SK-N-SH (cell line): Measurements from ENCODE around the gene HCN1. TPM values are rescaled to one million over a fixed set of nuclear protein-coding genes. Genes with fewer than 3 reads are reported as not detected.

Source experiments
- CTCF ChIA-PET: fragments of 300-600, 350-600 bp; formaldehyde crosslinking; extraction: SDS; loops from one replicate; lab custom pipeline; 2021; lab: Yijun Ruan, JAX
- POLR2A ChIA-PET: fragments of 350-600 bp; sonication (Branson Sonifier 250); formaldehyde crosslinking; extraction: SDS; loops from one replicate; lab custom pipeline; 2020; ENCODE audit warnings: antibody characterized with exemption, inconsistent platforms; lab: Yijun Ruan, JAX
- DNase-seq: peaks from one replicate; pipeline ENCODE4 v3.0.0; 2012
- H2AFZ ChIP-seq: fragments of 200-600 bp; sonication (generic); 2 replicates; pipeline ENCODE4 v1.8.1; 2016; ENCODE audit warnings: antibody characterized with exemption, mild to moderate bottlenecking, low read depth
- H3F3A ChIP-seq: fragments of 200-600 bp; sonication (generic); replicated peaks from 2 replicates; pipeline ENCODE3; 2016; ENCODE audit warnings: antibody characterized with exemption, mild to moderate bottlenecking; ENCODE audit not compliant: insufficient read depth
- H3K27ac ChIP-seq, 2 experiments: fragments of 200-500 bp in 1 of 2; fragments of 200-600 bp in 1 of 2; sonication (Bioruptor generic) in 1 of 2; sonication (generic), shearing (Covaris generic) in 1 of 2; 2 replicates each; pipeline versions ENCODE4 v1.5.1 to v1.6.1; 2014 to 2016; ENCODE audit warnings: low read depth in 2 of 2, inconsistent platforms in 1 of 2, low read length in 1 of 2, mild to moderate bottlenecking in 1 of 2, mixed read lengths in 1 of 2
- H3K27me3 ChIP-seq: fragments of 200-600 bp; sonication (generic), shearing (Covaris generic); 2 replicates; pipeline ENCODE4 v1.6.1; 2016; ENCODE audit warnings: mixed run types; ENCODE audit not compliant: insufficient read depth
- H3K36me3 ChIP-seq, 2 experiments: fragments of 200-500 bp in 1 of 2; fragments of 200-600 bp in 1 of 2; sonication (Bioruptor generic) in 1 of 2; sonication (generic) in 1 of 2; replicated peaks in 1 of 2; 2 replicates each; pipeline versions ENCODE3 to v1.5.1; 2014 to 2016; ENCODE audit warnings: low read length in 1 of 2, mild to moderate bottlenecking in 1 of 2; ENCODE audit not compliant: insufficient read depth in 2 of 2, control insufficient read depth in 1 of 2
- H3K4me1 ChIP-seq, 2 experiments: fragments of 200-500 bp in 1 of 2; fragments of 200-600 bp in 1 of 2; sonication (Bioruptor generic) in 1 of 2; sonication (generic), shearing (Covaris generic) in 1 of 2; 2 replicates each; pipeline versions ENCODE4 v1.5.1 to v1.6.1; 2014 to 2016; ENCODE audit warnings: low read depth in 1 of 2, low read length in 1 of 2, mixed run types in 1 of 2; ENCODE audit not compliant: insufficient read depth in 2 of 2, control insufficient read depth in 1 of 2
- H3K4me2 ChIP-seq: fragments of 200-600 bp; sonication (generic), shearing (Covaris generic); 2 replicates; pipeline ENCODE4 v1.6.1; 2017; ENCODE audit warnings: mixed run types
- H3K4me3 ChIP-seq, 2 experiments: fragments of 200-500 bp in 1 of 2; fragments of 200-600 bp in 1 of 2; sonication (Bioruptor generic) in 1 of 2; sonication (generic), shearing (Covaris generic) in 1 of 2; 2 replicates each; pipeline versions ENCODE4 v1.5.1 to v1.8.1; 2014 to 2016; ENCODE audit warnings: low read depth in 2 of 2, inconsistent platforms in 1 of 2, low read length in 1 of 2, mild to moderate bottlenecking in 1 of 2, mixed read lengths in 1 of 2, moderate library complexity in 1 of 2
- H3K79me2 ChIP-seq: fragments of 200-600 bp; sonication (generic); 2 replicates; pipeline ENCODE4 v1.8.1; 2017; ENCODE audit warnings: mild to moderate bottlenecking; ENCODE audit not compliant: insufficient read depth
- H3K9ac ChIP-seq: fragments of 200-600 bp; sonication (generic); 2 replicates; pipeline ENCODE4 v1.6.1; 2017; ENCODE audit warnings: mixed run types
- H3K9me2 ChIP-seq: fragments of 200-600 bp; sonication (generic); 2 replicates; pipeline ENCODE4 v1.6.1; 2017; ENCODE audit warnings: mixed run types
- H3K9me3 ChIP-seq: fragments of 200-600 bp; sonication (generic); 2 replicates; pipeline ENCODE4 v1.6.1; 2017; ENCODE audit warnings: mixed run types, mild to moderate bottlenecking, moderate library complexity
- H4K20me1 ChIP-seq: fragments of 200-600 bp; sonication (generic); 2 replicates; pipeline ENCODE4 v1.6.1; 2017; ENCODE audit warnings: mild to moderate bottlenecking, mixed run types; ENCODE audit not compliant: insufficient read depth
- EP300 ChIP-seq, 2 experiments: IDR thresholded peaks; 2 replicates each; pipeline versions ENCODE4 v1.4.0 to v1.6.1; 2012; ENCODE audit warnings: borderline replicate concordance in 1 of 2, low read depth in 1 of 2, low read length in 1 of 2
- EZH2phosphoT487 ChIP-seq: fragments of 200-600 bp; sonication (generic); IDR thresholded peaks from 2 replicates; pipeline ENCODE4 v1.6.1; 2017; ENCODE audit warnings: low read depth, mixed run types, mild to moderate bottlenecking, antibody characterized with exemption, moderate library complexity, borderline replicate concordance
- GABPA ChIP-seq: IDR thresholded peaks from 2 replicates; pipeline ENCODE4 v1.4.0; 2012; ENCODE audit warnings: low read depth, mild to moderate bottlenecking
- GATA2 ChIP-seq: sonication (generic); formaldehyde crosslinking; IDR thresholded peaks from 2 replicates; pipeline ENCODE4 v1.5.0; 2020; ENCODE audit warnings: mild to moderate bottlenecking, missing genetic modification reagents
- IRF3 ChIP-seq: fragments of 150-350 bp; IDR thresholded peaks from 2 replicates; pipeline ENCODE4 v1.6.1; 2016; ENCODE audit warnings: mild to moderate bottlenecking, low read depth, low read length
- JUND ChIP-seq: IDR thresholded peaks from 2 replicates; pipeline ENCODE4 v1.4.0; 2012
- MEF2A ChIP-seq: IDR thresholded peaks from 2 replicates; pipeline ENCODE4 v1.4.0; 2012; ENCODE audit warnings: low read depth, borderline replicate concordance
- MXI1 ChIP-seq: IDR thresholded peaks from 2 replicates; pipeline ENCODE4 v1.6.1; 2012; ENCODE audit warnings: mild to moderate bottlenecking, low read depth, low read length, improper control_type of control experiment
- NFIC ChIP-seq: IDR thresholded peaks from 2 replicates; pipeline ENCODE4 v1.4.0; 2012; ENCODE audit warnings: borderline replicate concordance
- RAD21 ChIP-seq: IDR thresholded peaks from 2 replicates; pipeline ENCODE4 v1.6.1; 2012; ENCODE audit warnings: mild to moderate bottlenecking, low read length
- REST ChIP-seq: IDR thresholded peaks from 2 replicates; pipeline ENCODE4 v1.6.1; 2012; ENCODE audit warnings: mild to moderate bottlenecking, low read depth, low read length, moderate library complexity
- RFX5 ChIP-seq: IDR thresholded peaks from 2 replicates; pipeline ENCODE4 v1.6.1; 2012; ENCODE audit warnings: mild to moderate bottlenecking, improper control_type of control experiment, low read length
- TCF12 ChIP-seq: IDR thresholded peaks from 2 replicates; pipeline ENCODE4 v1.4.0; 2012
- TEAD4 ChIP-seq: IDR thresholded peaks from 2 replicates; pipeline ENCODE4 v1.4.0; 2012; ENCODE audit warnings: mild to moderate bottlenecking, borderline replicate concordance; ENCODE audit not compliant: insufficient read depth
- USF2 ChIP-seq: fragments of 150-350 bp; IDR thresholded peaks from 2 replicates; pipeline ENCODE4 v1.6.1; 2017; ENCODE audit warnings: antibody characterized with exemption, low read length, low read depth, borderline replicate concordance
- YY1 ChIP-seq: IDR thresholded peaks from 2 replicates; pipeline ENCODE4 v1.4.0; 2012; ENCODE audit warnings: low read depth, mild to moderate bottlenecking
- ZBTB33 ChIP-seq: IDR thresholded peaks from 2 replicates; pipeline ENCODE4 v1.4.0; 2012; ENCODE audit warnings: low read depth, borderline replicate concordance
- WGBS: methylation state at CpG from one replicate; pipeline ENCODE4 v1.1.6; 2017; ENCODE audit warnings: low lambda C conversion rate; 5-methylcytosine and 5-hydroxymethylcytosine counted together
- polyA plus RNA-seq, 3 experiments: library from polyadenylated mRNA; depleted of rRNA; stranded (reverse); fragments of >200 nt; gene quantifications; 2 replicates each; pipeline ENCODE4 v1.2.3, GENCODE V29; 2012
- TF ChIP-seq, protein P1 (sequence below): IDR thresholded peaks from 2 replicates; pipeline ENCODE4 v1.4.0; 2012; ENCODE audit warnings: low read depth, borderline replicate concordance

The HCN1 gene
- polyA plus RNA-seq, 1 of the 3 experiments (the other 2 are of a cell fraction): not detected

- H3K9me3 ChIP-seq: no peaks in the 10 kb centered on the region
- H3F3A ChIP-seq: no peaks in the 10 kb centered on the region
- H3K36me3 ChIP-seq: no peaks in the 10 kb centered on the region
- H3K27me3 ChIP-seq: no peaks in the 10 kb centered on the region
- TF ChIP-seq TEAD4: no peak
- TF ChIP-seq NFIC: no peak
- no peak for TF ChIP-seq MXI1
- no peak for TF ChIP-seq RAD21
- TF ChIP-seq, protein P1, sequence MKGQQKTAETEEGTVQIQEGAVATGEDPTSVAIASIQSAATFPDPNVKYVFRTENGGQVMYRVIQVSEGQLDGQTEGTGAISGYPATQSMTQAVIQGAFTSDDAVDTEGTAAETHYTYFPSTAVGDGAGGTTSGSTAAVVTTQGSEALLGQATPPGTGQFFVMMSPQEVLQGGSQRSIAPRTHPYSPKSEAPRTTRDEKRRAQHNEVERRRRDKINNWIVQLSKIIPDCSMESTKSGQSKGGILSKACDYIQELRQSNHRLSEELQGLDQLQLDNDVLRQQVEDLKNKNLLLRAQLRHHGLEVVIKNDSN: no peak
- no peak for TF ChIP-seq EZH2phosphoT487
- TF ChIP-seq REST: no peak
- no peak for TF ChIP-seq JUND
- TF ChIP-seq YY1: no peak
- TF ChIP-seq GABPA: no peak
- no peak for TF ChIP-seq TCF12
- TF ChIP-seq IRF3: no peak
- TF ChIP-seq EP300 (IDR thresholded peaks at IDR 0.05; ENCODE audit: borderline replicate concordance in 1 of 2, low read depth in 1 of 2, low read length in 1 of 2): no peak
- H3K9me2 ChIP-seq: no peaks in the 10 kb centered on the region
- no peaks in the 10 kb centered on the region for H4K20me1 ChIP-seq
- no peaks in the 10 kb centered on the region for H3K4me1 ChIP-seq
- no peak overlapping the region for H3K9ac ChIP-seq
- DNase-seq: no peak
- H3K4me3 ChIP-seq: no peak overlapping the region
- no peak overlapping the region for H2AFZ ChIP-seq
- H3K27ac ChIP-seq: no peak overlapping the region
- ChIA-PET POLR2A (no interaction called here), CTCF (no interaction called here)
- no peaks in the 10 kb centered on the region for H3K79me2 ChIP-seq
- H3K4me2 ChIP-seq: no peak overlapping the region
- 0% methylated on average over 1 of the region's 1 CpG for WGBS
Measured at GRCh38 chr5:45284436-45284835, 411.7 kb downstream of the HCN1 start.

DNA sequence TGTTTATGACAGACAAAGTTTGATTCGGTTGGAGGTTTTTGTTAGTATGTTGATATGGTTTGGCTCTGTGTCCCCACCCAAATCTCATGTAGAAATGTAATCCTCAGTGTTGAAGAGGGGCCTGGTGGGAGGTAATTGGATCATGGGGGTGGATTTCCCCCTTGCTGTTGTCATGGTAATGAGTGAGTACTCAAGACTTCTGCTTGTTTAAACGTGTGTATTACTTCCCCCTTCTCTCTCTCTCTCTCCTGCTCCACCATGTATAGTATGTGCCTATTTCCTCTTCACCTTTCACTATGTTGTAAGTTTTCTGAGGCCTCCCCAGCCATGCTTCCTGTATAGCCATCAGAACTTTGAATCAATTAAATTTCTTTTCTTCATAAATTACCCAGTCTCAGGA, 415.1 kb downstream of the HCN1 start:
- no peak for DNase-seq
- Histone ChIP-seq H3K9me3 (no peaks in the 10 kb centered on the region), H3K9me2 (no peaks in the 10 kb centered on the region), H3F3A (no peaks in the 10 kb centered on the region), H3K27me3 (no peaks in the 10 kb centered on the region), H3K9ac (no peak overlapping the region), H3K4me2 (no peak overlapping the region), H3K27ac (no peak overlapping the region), H3K4me3 (no peak overlapping the region), H4K20me1 (no peaks in the 10 kb centered on the region), H3K79me2 (no peaks in the 10 kb centered on the region), H2AFZ (no peak overlapping the region), H3K4me1 (no peaks in the 10 kb centered on the region), H3K36me3 (no peaks in the 10 kb centered on the region)
- ChIA-PET POLR2A (no interaction called here), CTCF (no interaction called here)
- 6% methylated on average over 2 of the region's 2 CpGs for WGBS
- TF ChIP-seq JUND: no peak
- no peak for TF ChIP-seq TEAD4
- no peak for TF ChIP-seq RFX5
- no peak for TF ChIP-seq YY1
- no peak for TF ChIP-seq GATA2 (CRISPR knock-in tag)
- TF ChIP-seq USF2: no peak
- no peak for TF ChIP-seq MEF2A
- no peak for TF ChIP-seq ZBTB33
